NT2/D1 (cell line): ENCODE data around the gene DOK6.

Experiments
- SUZ12 ChIP-seq: IDR thresholded peaks from 2 replicates; pipeline ENCODE4 v1.6.1; 2011; ENCODE audit not compliant: insufficient read length, insufficient read depth; ENCODE audit errors: extremely low read depth
- YY1 ChIP-seq: IDR thresholded peaks from 2 replicates; pipeline ENCODE4 v1.6.1; 2011; ENCODE audit not compliant: insufficient read length, insufficient read depth
- ZNF274 ChIP-seq: IDR thresholded peaks from 2 replicates; pipeline ENCODE4 v1.6.1; 2011; ENCODE audit warnings: mild to moderate bottlenecking, low read depth, low read length

GRCh38 chr18:69759046-69759445, 358.4 kb downstream of the DOK6 start:
- TF ChIP-seq ZNF274: no peak
- TF ChIP-seq SUZ12: no peak
- no peak for TF ChIP-seq YY1
